Glomerular visceral epithelial cell (primary cell): Measurements from ENCODE around the gene TTLL11.

Experiments used
- DNase-seq: peaks from one replicate; pipeline ENCODE4 v3.0.0-alpha.2; 2016; ENCODE audit errors: extremely low spot score

Gene TTLL11

DNA sequence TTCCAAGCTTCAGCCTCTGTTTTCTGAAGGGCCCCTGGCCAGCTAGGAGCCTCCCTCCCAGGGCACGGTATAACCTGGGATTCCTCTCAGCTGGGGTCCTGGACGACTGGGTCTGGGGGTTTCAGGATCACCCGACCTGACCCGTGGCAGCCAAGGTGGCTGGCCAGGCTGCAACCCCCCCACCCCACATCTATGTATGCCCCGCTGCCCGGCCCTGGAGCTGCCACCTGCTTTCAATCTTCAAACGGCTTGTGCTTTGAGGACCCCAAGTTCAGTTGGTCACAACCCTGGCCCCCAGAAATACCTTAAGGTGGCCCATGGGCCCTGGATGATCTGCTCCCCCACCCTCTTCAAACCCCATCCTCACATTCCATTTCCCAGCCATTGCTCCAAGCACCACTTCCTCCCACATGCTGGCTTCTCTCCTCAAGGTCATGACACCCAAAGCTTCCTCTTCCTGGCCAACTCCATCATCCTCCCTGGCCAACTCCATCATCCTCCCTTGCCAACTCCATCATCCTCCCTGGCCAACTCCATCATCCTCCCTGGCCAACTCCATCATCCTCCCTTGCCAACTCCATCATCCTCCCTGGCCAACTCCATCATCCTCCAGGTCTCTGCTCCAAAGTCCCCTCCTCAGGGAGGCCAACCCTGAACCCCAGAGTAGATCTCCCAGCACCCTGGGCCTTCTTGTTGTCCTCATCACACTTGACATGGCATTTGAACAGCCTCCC is 17.2 kb upstream of the TTLL11 start:
- no peak for DNase-seq

DNA sequence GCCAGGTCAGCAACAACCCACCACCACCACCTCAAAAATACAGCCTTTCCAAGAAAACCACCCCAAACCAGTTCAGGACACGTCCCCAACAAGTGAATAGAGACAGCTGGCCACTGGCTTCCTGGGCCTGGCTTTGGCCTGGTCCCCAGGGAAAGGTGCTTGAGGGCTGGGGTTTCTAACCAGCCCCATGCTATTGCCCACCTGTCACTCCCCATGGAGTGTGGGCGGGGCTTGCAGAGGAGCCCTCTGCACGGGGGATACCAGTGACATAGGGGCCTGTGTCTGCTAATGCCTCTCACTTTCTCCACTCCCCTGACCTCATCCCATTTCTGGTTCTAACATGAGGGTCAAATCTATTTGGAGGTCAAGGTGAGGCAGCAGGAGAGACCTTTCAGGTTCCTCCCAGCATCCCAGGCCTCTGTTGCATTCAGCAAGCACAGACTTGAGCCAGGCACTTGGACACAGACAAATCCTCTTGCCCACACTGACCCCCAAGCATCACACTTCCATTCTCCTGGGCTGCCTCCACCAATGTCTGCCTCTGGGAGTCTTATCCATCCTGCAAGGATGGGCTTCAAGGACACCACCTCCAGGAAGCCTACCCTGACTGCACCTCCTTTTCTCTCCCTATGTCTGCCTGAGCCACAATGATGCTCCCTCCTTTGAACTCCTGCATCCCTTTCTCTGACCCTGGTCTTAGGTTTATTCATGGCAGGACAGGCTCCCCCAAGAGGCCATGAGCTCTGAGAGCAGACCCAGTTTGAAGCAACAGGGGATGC is 16.1 kb upstream of the TTLL11 start:
- no peak for DNase-seq

DNA sequence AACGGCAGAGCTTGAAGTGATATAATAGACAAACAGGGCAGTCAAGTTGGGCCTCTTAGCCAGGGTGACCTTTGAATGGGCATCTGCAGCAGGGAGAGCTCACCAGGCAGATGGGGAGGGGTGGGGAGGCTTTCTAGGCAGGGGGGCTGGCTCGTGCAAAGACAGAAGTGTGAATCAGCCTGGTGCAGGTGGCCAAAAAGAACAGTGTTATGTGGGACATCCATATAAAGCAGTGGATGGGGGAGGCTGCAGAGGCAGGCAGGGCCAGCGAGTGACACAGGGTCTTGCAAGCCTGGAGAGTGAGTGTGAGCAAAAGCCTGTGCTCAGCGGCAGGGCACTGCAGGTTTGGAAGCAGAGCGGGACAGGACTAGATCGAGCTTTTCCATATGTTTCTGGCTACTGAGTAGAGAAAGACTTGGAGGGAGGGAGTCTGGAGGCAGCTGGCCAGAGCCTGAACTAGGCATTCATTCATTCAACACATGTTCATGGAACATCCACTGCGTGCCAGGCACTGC is 14.2 kb upstream of the TTLL11 start:
- no peak for DNase-seq

DNA sequence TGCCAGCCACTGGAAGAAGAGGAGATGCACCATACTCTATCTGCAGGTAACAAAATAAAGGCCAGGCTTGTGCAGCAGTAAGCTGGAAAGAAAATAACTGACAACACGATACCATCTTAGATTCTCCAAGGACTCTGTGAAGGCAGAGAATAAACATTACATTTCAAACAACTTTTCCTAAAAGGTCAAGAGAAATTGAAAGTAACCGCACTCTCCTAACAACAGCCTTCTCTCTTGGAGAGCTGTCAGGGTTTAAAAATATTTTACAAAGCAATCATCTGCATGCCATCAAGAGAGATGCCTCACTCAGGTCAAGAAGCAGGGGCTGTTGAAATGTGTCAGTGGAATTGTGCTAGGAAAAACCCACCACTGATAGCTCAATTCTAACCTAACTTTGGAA is 13.5 kb upstream of the TTLL11 start:
- no peak for DNase-seq

DNA sequence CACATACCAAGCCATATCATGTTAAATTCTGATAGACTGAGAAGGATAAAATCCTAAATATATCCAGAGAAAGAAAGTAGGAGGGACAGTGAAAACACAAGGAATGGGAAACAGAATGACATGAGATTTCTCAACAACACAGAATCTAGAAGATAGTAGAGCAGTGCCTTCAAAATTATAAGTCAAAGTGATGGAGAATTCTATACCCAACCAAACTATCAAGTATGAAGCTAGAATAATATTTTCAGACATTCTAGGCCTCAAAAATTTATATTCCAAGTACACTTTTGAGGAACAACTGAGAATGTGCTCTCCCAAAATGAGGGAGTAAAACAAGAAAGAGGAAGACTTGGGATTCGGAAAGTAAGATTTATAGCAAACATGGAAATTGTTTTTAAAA is 10.9 kb upstream of the TTLL11 start:
- DNase-seq, result no peak

DNA sequence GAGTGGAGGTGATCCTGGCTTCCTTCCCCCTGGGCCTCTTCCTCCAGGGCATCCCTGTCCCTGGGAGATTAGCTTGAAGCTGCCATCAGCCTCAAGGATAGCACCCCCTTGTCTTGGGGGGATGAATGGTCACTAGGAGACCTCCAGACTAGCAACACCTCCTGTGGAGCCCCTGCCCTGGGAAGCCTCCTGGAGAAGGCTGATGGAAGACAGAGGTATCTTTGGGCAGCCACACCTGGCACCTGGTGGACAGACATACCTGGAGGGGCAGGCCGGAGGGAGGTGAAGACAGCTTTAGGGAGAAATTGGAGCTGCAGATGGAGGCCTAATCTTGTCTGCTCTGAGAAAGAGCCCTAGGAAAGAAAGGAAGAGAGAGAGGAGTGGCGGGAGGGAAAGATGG is 9.0 kb upstream of the TTLL11 start:
- no peak for DNase-seq

DNA sequence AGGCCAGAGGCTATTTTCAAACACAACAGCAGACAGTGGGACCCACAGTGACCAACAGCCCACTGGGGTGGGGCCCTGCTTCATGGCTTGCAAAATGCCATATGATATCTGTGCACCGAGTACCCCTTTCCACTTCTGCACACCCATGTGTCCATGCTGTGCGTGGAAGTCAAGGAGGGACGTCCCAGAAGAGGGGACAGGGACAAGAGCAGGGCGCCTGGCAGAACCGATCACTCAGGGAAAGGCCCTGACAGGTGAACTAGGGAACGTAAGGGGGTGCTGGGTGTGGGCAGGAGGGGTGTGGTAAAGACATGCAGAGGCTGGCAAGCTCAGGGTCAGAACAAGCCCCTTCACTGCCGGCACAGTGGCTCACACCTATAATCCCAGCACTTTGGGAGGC is 7.6 kb upstream of the TTLL11 start:
- DNase-seq, result no peak

DNA sequence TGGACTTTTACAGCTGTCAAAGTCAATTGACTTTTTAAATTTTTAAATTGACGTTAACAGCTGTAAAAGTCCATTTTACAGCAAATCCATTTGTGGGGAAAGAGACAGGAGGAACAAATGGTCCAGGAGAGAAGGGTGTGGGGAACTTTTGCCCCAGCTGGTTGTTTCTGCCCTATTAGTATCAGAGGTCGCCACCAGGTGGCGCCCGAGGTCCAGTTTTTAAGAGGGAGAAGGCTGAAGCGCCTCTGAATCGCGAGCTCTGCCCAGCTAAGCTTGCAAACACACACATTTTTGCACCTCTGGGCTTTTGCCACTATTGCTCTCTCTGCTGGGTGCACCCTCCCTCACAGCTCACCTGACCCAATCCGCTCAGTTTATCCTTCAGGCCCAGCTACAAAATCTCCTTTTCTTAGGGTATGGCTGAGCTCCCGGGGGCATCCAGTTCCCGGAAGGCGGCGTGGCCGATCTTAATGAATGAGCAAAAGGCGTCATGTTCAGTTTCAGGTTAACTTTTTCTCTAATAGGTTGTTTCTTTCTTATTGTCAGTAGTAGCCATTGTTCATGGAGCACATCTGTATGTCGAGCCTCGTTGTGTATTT is 6.3 kb upstream of the TTLL11 start:
- peak; percentile 81 for DNase-seq

DNA sequence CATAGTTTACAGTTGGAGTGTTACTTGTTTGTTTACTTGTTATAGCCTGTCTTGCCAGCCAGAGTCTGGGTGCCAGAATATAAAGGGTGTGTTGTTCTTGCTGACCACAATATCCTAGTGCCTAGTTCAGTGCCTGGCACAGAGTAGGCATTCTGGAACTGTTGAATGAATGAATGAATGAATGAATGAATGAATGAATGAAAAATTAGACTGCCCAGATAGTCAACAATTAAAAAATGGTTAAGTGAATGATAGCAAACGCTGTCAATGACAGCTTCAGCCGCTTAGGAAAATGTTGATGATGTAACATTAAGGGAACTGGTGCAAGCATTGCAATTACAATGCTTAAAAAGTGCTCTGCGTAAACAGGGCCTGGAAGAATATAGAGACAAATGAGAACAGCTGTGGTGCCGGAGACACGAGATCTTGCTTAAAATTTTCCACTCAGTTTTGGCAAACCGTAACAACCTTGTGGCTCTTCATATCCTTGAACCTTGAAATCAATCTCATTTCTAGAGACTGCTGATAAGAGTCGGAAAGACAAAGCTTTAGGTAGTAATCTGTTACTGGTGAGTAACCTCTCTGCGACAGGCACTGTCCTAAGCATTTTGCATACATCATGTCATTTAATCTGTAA is 4.7 kb upstream of the TTLL11 start:
- no peak for DNase-seq

DNA sequence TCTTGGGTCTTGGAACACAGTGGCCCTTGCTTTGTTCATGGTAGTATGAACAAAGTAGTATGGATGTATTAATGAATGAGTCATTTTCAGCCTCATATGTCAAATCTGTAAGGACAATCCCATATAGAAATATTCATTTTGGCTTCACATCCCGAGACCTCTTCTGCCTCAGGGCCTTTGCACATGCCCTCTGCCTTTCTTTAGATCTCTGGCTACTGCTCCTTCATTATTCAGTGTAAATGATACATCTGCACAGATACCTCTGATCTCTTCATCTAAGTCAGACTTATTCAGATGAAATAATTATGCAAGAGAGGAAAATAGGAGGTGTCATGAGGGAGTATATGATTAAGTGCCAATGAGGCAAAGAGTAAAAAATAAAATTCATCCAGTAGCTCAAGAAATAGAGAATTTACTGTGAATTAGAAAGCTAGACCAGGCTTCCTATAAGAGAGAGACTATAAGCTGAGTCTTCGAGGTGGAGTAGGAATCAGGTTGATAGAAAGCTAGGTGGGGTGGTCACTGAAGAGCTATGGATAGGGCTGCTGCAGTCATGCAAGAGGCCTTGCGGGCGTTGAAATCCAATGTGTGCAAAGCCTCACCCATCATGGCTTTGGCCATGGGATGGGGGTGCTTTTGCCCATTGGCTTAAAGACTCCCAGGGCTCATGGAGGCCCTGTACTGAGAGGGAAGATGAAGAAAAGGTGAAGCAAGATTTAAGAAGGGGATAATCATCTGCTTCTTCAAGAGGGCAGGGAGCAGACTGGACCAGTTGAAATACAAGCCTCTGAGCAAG is 3.7 kb upstream of the TTLL11 start:
- no peak for DNase-seq

DNA sequence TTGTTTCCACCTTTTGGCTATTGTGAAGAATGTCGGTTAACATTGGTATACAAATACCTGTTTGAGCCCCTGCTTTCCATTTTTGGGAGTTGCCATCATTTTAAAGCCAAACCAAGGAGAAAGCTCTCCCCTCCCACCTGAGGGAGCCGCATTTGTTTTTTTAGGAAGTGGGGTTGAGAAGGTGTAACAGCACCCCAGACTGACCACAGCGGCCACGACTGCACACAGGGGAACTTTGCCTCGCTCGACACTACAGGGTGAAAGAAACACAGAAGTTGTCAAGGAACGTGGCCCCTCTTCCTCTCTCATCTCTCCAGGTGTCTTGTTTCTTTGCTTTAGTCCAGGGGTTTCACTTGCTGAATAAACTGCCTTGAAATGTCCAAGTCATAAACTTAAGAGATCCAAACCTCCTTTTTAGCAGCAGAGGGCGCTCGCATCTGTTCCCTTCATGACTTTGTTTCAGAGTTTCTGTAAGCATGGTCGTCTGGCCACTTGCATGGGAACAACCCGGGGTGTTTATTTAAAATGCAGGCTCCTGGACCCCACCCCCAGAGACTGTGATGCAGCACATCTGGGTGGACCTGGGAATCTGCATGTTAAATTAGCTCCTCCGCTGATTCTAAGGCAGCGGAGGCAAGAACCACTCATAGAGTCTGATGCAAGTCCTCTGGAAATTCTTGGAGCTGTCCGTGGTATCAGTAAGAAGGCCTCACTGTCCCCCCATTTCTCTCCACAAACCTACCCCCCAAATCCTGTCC is 2.1 kb upstream of the TTLL11 start:
- peak; percentile 50 for DNase-seq

DNA sequence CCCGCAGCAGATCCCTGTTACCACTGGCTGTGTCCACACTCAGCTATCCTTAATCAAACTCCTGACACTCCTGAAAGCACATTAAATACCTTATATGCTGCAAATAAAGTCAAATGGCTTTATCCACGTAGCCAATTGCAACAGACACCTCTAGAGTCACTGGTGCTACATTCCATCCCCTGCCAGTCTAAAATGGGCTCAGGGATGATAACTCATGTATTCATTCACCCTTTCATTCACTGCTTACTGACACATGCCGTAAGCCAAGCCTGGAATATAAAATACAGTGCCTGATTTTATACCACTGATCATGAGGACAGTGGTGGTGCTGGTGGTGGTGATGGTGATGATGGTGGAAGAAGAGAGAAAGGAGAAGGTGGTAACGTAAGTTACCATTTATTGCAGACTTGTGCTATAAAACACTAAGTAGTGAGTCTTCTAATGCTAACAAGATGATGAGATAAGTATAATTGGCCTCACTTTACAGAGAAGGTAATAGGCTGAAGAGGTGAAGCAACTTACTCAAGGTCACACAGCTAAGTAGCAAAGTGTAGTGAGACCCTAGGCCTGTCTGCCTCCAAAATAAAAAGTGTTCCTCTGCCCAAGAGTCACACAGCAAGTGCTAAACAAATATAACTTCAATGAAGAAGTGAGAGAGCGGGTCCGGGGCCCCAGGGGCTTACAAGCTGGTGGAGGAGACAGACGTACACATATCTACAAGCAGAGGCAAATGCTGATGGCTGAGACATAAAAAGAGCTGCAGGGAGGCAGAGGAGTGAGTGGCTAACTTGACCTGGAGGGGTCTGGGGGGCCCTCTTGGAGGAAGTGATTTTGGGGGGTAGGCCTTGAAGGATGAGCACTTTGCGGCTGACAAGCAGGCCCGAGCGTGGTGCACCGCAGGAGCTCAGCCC is 1.2 kb downstream of the TTLL11 start:
- no peak for DNase-seq

DNA sequence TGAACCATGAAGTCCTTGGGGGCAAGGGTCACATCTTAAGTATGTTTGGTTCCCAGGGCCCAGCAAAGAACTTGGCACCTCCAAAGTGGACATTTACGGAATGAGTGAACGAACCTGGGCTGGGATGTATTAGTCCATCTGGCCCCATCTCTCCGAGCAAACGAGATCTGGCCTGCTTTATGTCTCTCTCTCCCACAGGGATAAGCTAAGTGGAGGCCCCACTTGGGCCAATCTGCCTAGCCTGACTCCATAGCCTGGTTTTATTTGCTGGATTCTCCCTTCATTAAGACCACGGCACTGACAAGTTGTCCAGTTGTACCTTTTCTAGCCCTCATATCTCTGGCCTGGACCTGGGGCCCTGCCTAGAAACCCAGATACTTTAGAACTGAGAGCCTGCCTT is 2.1 kb downstream of the TTLL11 start:
- DNase-seq, result no peak

DNA sequence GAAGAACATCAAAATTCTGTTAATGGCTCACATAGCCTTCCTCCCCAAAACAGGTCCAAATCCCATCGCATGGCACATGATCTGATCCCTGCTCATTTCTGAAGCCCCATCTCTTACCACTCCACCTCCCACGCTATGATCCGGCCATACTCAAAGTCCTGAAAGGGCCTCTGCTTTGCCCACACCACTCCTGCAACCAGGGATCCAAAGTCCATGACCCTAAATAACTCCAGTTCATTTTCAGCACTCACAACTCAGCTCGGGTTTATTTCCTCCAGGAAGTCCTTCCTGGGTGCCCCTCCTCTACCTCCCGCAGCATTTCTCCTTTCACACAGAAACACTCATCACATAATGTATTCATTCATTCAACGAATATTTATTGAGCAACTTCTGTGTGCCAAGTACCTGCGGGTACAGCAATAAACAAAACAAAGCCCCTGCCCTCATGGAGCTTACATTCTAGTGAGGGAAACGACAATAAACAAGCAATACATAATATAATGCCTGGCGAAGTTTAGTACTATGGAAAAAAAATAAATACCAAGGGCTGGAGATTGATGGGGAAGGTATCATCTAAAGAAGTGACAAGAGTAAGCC is 2.7 kb downstream of the TTLL11 start:
- DNase-seq, result no peak

DNA sequence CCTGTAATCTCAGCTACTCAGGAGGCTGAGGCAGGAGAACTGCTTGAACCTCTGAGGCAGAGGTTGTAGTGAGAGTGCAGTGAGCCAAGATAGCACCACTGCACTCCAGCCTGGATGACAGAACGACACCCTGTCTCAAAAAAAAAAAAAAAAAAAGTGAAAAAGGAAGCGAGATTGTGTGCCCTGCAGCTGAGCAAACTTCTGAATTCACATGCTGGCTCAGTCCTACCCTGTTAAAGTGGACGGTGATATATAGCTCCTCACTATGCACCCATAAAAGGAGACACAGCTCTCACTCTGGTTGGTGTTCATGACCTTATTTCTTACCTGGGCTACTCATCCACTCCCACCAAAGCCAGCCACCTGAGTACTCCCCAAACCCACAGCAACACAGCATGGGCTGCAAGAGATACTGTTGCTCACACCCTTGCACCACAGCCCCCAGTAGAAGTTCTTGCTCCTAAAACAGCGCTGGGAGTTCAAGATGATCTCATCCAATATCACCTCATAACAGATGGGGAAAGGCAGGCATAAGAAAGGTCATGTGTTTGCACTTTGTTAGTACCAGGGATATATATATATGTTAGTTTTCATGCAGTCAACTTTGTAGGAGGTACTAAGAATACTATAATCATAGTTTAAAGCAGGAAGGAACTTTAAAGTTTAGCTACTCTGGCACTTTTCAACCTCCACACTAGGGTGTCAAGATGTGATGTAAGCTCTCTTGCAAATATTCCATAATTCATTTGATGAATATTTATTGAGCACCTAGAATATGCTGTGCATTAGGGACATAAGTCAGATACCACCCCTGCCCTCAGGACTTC is 4.0 kb downstream of the TTLL11 start:
- DNase-seq, result no peak

DNA sequence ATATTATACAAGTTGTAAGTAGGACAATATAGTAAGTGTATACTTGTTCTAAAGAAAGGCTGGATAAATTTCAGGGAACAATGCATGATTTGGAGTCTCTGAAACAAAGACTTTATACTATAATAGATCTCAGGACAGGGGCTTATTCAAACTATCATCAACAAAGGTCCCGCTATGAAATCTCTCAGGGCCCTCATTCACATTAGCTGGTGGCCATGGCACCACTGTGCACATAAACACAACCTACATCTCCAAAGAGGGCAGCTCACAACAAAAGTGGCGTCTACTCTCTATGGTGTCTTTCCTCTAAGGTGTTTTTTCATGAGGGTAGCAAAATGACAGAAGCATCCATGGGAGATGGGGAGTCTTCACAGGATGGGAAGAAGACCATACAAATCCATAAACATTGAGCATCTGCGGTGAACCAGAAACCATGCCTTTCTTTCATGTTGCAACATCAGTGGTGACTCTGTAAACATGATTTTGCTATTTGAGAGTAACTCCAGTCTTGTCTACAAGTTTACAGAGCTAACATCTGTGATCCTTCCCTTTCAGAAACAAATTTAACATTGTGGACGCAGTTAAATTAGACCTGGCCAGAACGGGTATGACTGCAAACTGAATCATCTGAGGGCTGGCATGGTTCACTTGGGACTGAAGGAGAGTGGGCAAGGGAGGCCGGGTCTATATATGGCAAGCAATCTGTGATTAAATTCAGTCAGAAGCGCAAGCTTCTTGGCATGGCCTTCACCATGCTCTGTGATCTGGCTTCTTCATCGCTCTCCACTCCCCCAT is 5.5 kb downstream of the TTLL11 start:
- no peak for DNase-seq

DNA sequence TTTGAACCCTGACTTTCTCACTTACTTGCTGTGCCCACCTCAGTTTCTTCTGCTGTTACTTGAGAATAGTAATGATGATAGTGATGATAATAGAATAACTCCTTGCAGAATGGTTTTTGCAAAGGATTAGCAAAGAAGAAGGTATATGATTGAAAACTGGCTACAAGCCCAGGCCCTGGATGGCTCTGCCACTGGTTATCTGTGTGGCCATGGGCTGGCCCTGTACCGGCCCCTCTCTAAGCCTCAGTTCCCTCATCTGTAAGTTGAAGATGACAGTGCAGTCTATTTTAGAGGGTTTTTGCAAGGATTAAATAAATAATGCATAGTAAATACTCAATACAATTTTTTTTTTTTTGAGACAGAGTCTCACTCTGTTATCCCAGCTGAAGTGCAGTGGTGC is 6.2 kb downstream of the TTLL11 start:
- no peak for DNase-seq

DNA sequence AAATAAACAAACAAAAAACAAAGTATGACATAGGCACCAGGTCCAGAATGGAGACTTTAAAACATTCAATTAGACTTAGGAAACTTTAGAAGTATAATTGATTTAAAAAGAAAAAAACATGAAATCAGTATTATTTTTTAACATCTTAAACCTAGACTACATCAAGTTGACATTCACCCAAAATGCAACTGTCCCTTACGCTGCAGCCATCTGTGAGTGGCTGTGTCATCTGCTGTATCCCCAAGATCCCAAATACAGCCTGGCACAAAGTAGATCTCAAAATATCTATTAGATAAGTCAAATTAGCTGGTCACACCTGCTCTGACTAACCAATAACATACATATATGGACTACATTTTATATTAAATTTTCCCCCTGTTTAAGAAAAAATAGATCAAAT is 7.8 kb downstream of the TTLL11 start:
- no peak for DNase-seq
